H1 (cell line): Measurements from ENCODE around the gene NMRK1. TPM values are rescaled to one million over a fixed set of nuclear protein-coding genes. Genes with fewer than 3 reads are reported as not detected.

Experiments
- CTCF ChIA-PET: fragments of 300-600 bp; sonication (Branson Sonifier 250); formaldehyde crosslinking; loops from one replicate; lab custom pipeline; 2021; ENCODE audit not compliant: partially characterized antibody; lab: Charles Lee
- POLR2A ChIA-PET: fragments of 300-600 bp; sonication (Branson Sonifier 250); formaldehyde crosslinking; loops from one replicate; lab custom pipeline; 2021; ENCODE audit warnings: inconsistent platforms; ENCODE audit not compliant: partially characterized antibody; lab: Charles Lee
- DNase-seq, 2 experiments: peaks; one replicate each; pipeline versions ENCODE4 v3.0.0 to v3.0.0-alpha.2; 2010 to 2022; ENCODE audit warnings: low spot score in 2 of 2, low read depth in 1 of 2, mixed read lengths in 1 of 2
- FAIRE-seq: peaks from 2 replicates; lab custom pipeline; 2011; peaks lifted over from hg19 to GRCh38; lab: Jason Lieb, UNC
- H2AFZ ChIP-seq: 2 replicates; pipeline ENCODE4 v1.8.1; 2012; ENCODE audit warnings: low read length, inconsistent platforms
- H2AK5ac ChIP-seq: 2 replicates; pipeline ENCODE4 v1.6.1; 2013; ENCODE audit warnings: low read depth, low read length
- H2BK120ac ChIP-seq: replicated peaks from 2 replicates; pipeline ENCODE3; 2013; ENCODE audit warnings: low read depth, low read length, inconsistent platforms
- H2BK12ac ChIP-seq: 2 replicates; pipeline ENCODE4 v1.6.1; 2013; ENCODE audit warnings: low read depth, low read length
- H2BK15ac ChIP-seq: 2 replicates; pipeline ENCODE4 v1.6.1; 2013; ENCODE audit warnings: low read length
- H2BK20ac ChIP-seq: 2 replicates; pipeline ENCODE4 v1.6.1; 2013; ENCODE audit warnings: low read length
- H2BK5ac ChIP-seq: 2 replicates; pipeline ENCODE4 v1.6.1; 2013; ENCODE audit warnings: low read depth, low read length
- H3K14ac ChIP-seq: 2 replicates; pipeline ENCODE4 v1.6.1; 2013; ENCODE audit warnings: inconsistent platforms; ENCODE audit not compliant: insufficient read length
- H3K18ac ChIP-seq: 2 replicates; pipeline ENCODE4 v1.6.1; 2013; ENCODE audit warnings: low read length; ENCODE audit errors: extremely low read depth
- H3K23ac ChIP-seq: 2 replicates; pipeline ENCODE4 v1.6.1; 2013; ENCODE audit warnings: inconsistent platforms; ENCODE audit not compliant: insufficient read length
- H3K23me2 ChIP-seq: 2 replicates; pipeline ENCODE4 v1.6.1; 2013; ENCODE audit warnings: low read depth, low read length
- H3K27ac ChIP-seq: 2 replicates; pipeline ENCODE4 v1.6.1; 2011; ENCODE audit warnings: low read depth, low read length, inconsistent platforms
- H3K27me3 ChIP-seq, 4 experiments: replicated peaks in 1 of 4; 1 replicate in 1 of 4; 2 replicates in 3 of 4; pipeline versions ENCODE4 v1.6.1 to v1.8.1; 2011 to 2013; ENCODE audit warnings: low read length in 3 of 4, mild to moderate bottlenecking in 3 of 4, inconsistent platforms in 2 of 4, mixed read lengths in 2 of 4, moderate library complexity in 1 of 4; ENCODE audit not compliant: control insufficient read depth in 3 of 4, insufficient read depth in 3 of 4; ENCODE audit errors: extremely low read depth in 1 of 4
- H3K36me3 ChIP-seq, 4 experiments: 2 replicates each; pipeline versions ENCODE4 v1.6.1 to v1.8.1; 2011 to 2013; ENCODE audit warnings: mild to moderate bottlenecking in 4 of 4, low read length in 3 of 4, moderate library complexity in 2 of 4, control low read depth in 1 of 4, inconsistent platforms in 1 of 4; ENCODE audit not compliant: insufficient read depth in 4 of 4, control insufficient read depth in 2 of 4
- H3K4ac ChIP-seq: replicated peaks from 2 replicates; pipeline ENCODE3; 2013; ENCODE audit warnings: low read length, low read depth, mixed read lengths, inconsistent platforms; ENCODE audit not compliant: insufficient read length
- H3K4me1 ChIP-seq, 4 experiments: replicated peaks in 1 of 4; 1 replicate in 1 of 4; 2 replicates in 3 of 4; pipeline versions ENCODE4 v1.6.1 to v1.8.1; 2011 to 2013; ENCODE audit warnings: low read length in 3 of 4, inconsistent platforms in 2 of 4, mixed read lengths in 1 of 4; ENCODE audit not compliant: insufficient read depth in 4 of 4, control insufficient read depth in 3 of 4
- H3K4me2 ChIP-seq, 2 experiments: 2 replicates each; pipeline versions ENCODE4 v1.6.1 to v1.8.1; 2011 to 2013; ENCODE audit warnings: low read depth in 2 of 2, low read length in 2 of 2, control low read depth in 1 of 2, inconsistent platforms in 1 of 2, mild to moderate bottlenecking in 1 of 2; ENCODE audit not compliant: insufficient read depth in 1 of 2
- H3K4me3 ChIP-seq, 4 experiments: fragments of 200-600, 300-600 bp in 1 of 4; sonication (generic), shearing (Covaris generic), sonication (Bioruptor Twin) in 1 of 4; 2 replicates each; pipeline versions ENCODE4 v1.5.1 to v1.8.1; 2011 to 2016; ENCODE audit warnings: low read length in 4 of 4, low read depth in 3 of 4, control low read depth in 2 of 4, inconsistent platforms in 2 of 4, mild to moderate bottlenecking in 2 of 4, mixed read lengths in 1 of 4, moderate library complexity in 1 of 4; ENCODE audit not compliant: insufficient read depth in 2 of 4; ENCODE audit errors: extremely low read depth in 1 of 4
- H3K56ac ChIP-seq: replicated peaks from 2 replicates; pipeline ENCODE3; 2013; ENCODE audit warnings: low read depth, mild to moderate bottlenecking, mixed read lengths, low read length, inconsistent platforms; ENCODE audit not compliant: insufficient read length
- H3K79me1 ChIP-seq: 2 replicates; pipeline ENCODE4 v1.6.1; 2013; ENCODE audit warnings: low read depth, low read length, control low read depth
- H3K79me2 ChIP-seq, 2 experiments: 2 replicates each; pipeline versions ENCODE4 v1.6.1 to v1.8.1; 2012 to 2013; ENCODE audit warnings: low read length in 2 of 2, mild to moderate bottlenecking in 2 of 2, inconsistent platforms in 1 of 2; ENCODE audit not compliant: insufficient read depth in 2 of 2, control insufficient read depth in 1 of 2
- H3K9ac ChIP-seq, 4 experiments: replicated peaks in 1 of 4; 1 replicate in 1 of 4; 2 replicates in 3 of 4; pipeline versions ENCODE4 v1.6.1 to v1.8.1; 2011 to 2013; ENCODE audit warnings: low read depth in 3 of 4, low read length in 3 of 4, control low read depth in 2 of 4, mild to moderate bottlenecking in 2 of 4, moderate library complexity in 2 of 4, inconsistent platforms in 1 of 4; ENCODE audit errors: extremely low read depth in 1 of 4
- H3K9me3 ChIP-seq, 2 experiments: 2 replicates each; pipeline versions ENCODE4 v1.6.1 to v1.8.1; 2012 to 2013; ENCODE audit warnings: mild to moderate bottlenecking in 2 of 2, moderate library complexity in 2 of 2, control low read depth in 1 of 2, inconsistent platforms in 1 of 2, low read depth in 1 of 2, low read length in 1 of 2, mixed read lengths in 1 of 2; ENCODE audit not compliant: insufficient read depth in 2 of 2
- H4K20me1 ChIP-seq, 2 experiments: replicated peaks in 1 of 2; 2 replicates each; pipeline versions ENCODE3 to v1.8.1; 2011 to 2013; ENCODE audit warnings: inconsistent platforms in 2 of 2, low read length in 2 of 2, mild to moderate bottlenecking in 1 of 2; ENCODE audit not compliant: insufficient read depth in 2 of 2, control insufficient read depth in 1 of 2
- H4K5ac ChIP-seq: 2 replicates; pipeline ENCODE4 v1.6.1; 2013; ENCODE audit warnings: low read length, low read depth, mixed read lengths, inconsistent platforms; ENCODE audit not compliant: insufficient read length
- H4K8ac ChIP-seq: 2 replicates; pipeline ENCODE4 v1.8.0; 2013; ENCODE audit warnings: mild to moderate bottlenecking, moderate library complexity, low read length, inconsistent platforms; ENCODE audit not compliant: insufficient read depth; ENCODE audit errors: extremely low read depth
- H4K91ac ChIP-seq: replicated peaks from 2 replicates; pipeline ENCODE3; 2013; ENCODE audit warnings: low read length, mixed read lengths, inconsistent platforms; ENCODE audit not compliant: insufficient read length
- BRCA1 ChIP-seq: IDR thresholded peaks from 2 replicates; pipeline ENCODE4 v1.6.1; 2012; ENCODE audit warnings: low read depth, low read length, improper control_type of control experiment
- CEBPB ChIP-seq: IDR thresholded peaks from 2 replicates; pipeline ENCODE4 v1.6.1; 2012; ENCODE audit warnings: low read depth, low read length
- CREB1 ChIP-seq: IDR thresholded peaks from 2 replicates; pipeline ENCODE4 v1.6.1; 2012; ENCODE audit warnings: inconsistent platforms
- JUND ChIP-seq: IDR thresholded peaks from 2 replicates; pipeline ENCODE4 v1.6.1; 2011; ENCODE audit warnings: mild to moderate bottlenecking, improper control_type of control experiment, low read length
- NANOG ChIP-seq: IDR thresholded peaks from 2 replicates; pipeline ENCODE4 v1.6.1; 2011; ENCODE audit warnings: low read length, low read depth, mild to moderate bottlenecking, inconsistent platforms; ENCODE audit not compliant: insufficient read depth, poor library complexity, severe bottlenecking
- POLR2A ChIP-seq, 2 experiments: IDR thresholded peaks; 1 replicate in 1 of 2; 2 replicates in 1 of 2; pipeline ENCODE4 v1.6.1; 2011; ENCODE audit warnings: low read depth in 2 of 2, low read length in 2 of 2, mild to moderate bottlenecking in 2 of 2; ENCODE audit errors: control extremely low read depth in 1 of 2
- POLR2AphosphoS5 ChIP-seq: IDR thresholded peaks from 2 replicates; pipeline ENCODE4 v1.6.1; 2011; ENCODE audit warnings: low read depth, low read length
- SIX5 ChIP-seq: IDR thresholded peaks from 2 replicates; pipeline ENCODE4 v1.6.1; 2011; ENCODE audit warnings: mild to moderate bottlenecking, low read depth, low read length
- SP1 ChIP-seq: IDR thresholded peaks from 2 replicates; pipeline ENCODE4 v1.6.1; 2011; ENCODE audit warnings: low read depth, low read length
- TBP ChIP-seq: IDR thresholded peaks from 2 replicates; pipeline ENCODE4 v1.6.1; 2011; ENCODE audit warnings: low read depth, low read length, improper control_type of control experiment
- WGBS, 2 experiments: shearing (Covaris generic) in 1 of 2; methylation state at CpG; one replicate each; pipeline versions ENCODE4 v1.1.6 to v1.1.7; 2013 to 2015; ENCODE audit warnings: low lambda C conversion rate in 2 of 2, mixed read lengths in 2 of 2, inconsistent platforms in 1 of 2, low coverage in 1 of 2, missing lambda C conversion rate in 1 of 2; ENCODE audit not compliant: insufficient replicate concordance in 2 of 2, insufficient coverage in 1 of 2, insufficient read length in 1 of 2; ENCODE audit errors: extremely low coverage in 1 of 2, missing lambda C conversion rate in 1 of 2; 5-methylcytosine and 5-hydroxymethylcytosine counted together
- polyA plus RNA-seq, 7 experiments: library from polyadenylated mRNA; depleted of rRNA in 3 of 7; stranded (reverse) in 5 of 7; unstranded in 2 of 7; fragments of >200 nt in 5 of 7; fragments of 200-250 nt in 2 of 7; gene quantifications; 1 replicate in 5 of 7; 2 replicates in 1 of 7; 4 replicates in 1 of 7; pipeline versions ENCODE4 v1.2.1 to v1.2.3, GENCODE V29; 2011 to 2013; ENCODE audit warnings: missing spikeins in 2 of 7, mixed read lengths in 2 of 7
- total RNA-seq: library from RNA; stranded (reverse); fragmentation: NEBNext Ultra II Directional; extraction: Animal tissue kit (Norgen Biotek cat#: 25700); gene quantifications from 2 replicates; pipeline ENCODE4 v1.2.1, GENCODE V29; 2021
- TF ChIP-seq, protein P1 (sequence below): IDR thresholded peaks from 2 replicates; pipeline ENCODE4 v1.6.1; 2011; ENCODE audit warnings: low read depth, mild to moderate bottlenecking, low read length; ENCODE audit not compliant: insufficient read depth
- TF ChIP-seq, protein P2 (sequence below): IDR thresholded peaks from 2 replicates; pipeline ENCODE4 v1.6.1; 2011; ENCODE audit warnings: low read length, improper control_type of control experiment

NMRK1 gene
- total and polyA plus RNA-seq, 2 of the 8 experiments (the other 6 are each of a cell fraction or from before 2014, with no cell fraction given) = 5.8 to 8.1 TPM

DNA sequence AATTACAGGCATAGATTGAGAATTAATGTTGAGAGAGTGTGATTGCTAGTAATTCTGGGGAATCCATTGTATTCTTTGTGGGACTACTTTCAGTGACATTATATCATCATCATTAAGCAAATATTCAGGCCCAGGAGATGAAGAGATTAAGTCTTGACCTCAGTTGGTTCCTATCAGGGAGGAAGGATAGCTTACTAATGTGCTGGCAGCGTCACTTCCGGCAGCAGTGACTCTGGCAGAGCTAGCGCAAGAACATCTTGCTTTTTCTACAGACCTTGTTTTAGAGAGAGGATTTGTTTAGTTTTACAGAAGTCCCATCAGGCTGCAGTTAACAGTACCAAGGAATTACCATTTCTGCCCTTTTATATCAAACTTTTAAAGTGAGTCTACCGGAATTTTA, 20.6 kb upstream of the NMRK1 start:
- Histone ChIP-seq H2BK120ac (no peak overlapping the region), H3K36me3 (no peaks in the 10 kb centered on the region), H3K79me1 (no peaks in the 10 kb centered on the region; the same call in 1 of the 2 replicates), H3K4me2 (no peak overlapping the region), H4K5ac (no peak overlapping the region), H2BK15ac (no peak overlapping the region), H4K8ac (no peak overlapping the region), H3K56ac (no peak overlapping the region), H3K79me2 (no peaks in the 10 kb centered on the region), H4K20me1 (no peaks in the 10 kb centered on the region), H3K4ac (no peak overlapping the region), H2BK12ac (no peak overlapping the region), H3K4me1 (no peaks in the 10 kb centered on the region; a peak in 1 of 7 replicates), H3K18ac (no peak overlapping the region), H3K27ac (no peak overlapping the region), H3K9ac (no peak overlapping the region), H3K23ac (no peak overlapping the region), H2AK5ac (no peak overlapping the region), H3K23me2 (peaks cover 1% of the 10 kb centered on the region; the same call in 1 of the 2 replicates), H4K91ac (no peak overlapping the region), H3K4me3 (no peak overlapping the region), H3K14ac (no peak overlapping the region), H2AFZ (no peak overlapping the region), H2BK5ac (no peak overlapping the region), H2BK20ac (no peak overlapping the region), H3K27me3 (no peaks in the 10 kb centered on the region), H3K9me3 (no peaks in the 10 kb centered on the region)
- DNase-seq (no peak), FAIRE-seq (no peak)
- TF ChIP-seq CREB1 = no peak
- TF ChIP-seq BRCA1 = no peak
- no peak for TF ChIP-seq JUND
- TF ChIP-seq CEBPB = no peak
- TF ChIP-seq POLR2AphosphoS5 = no peak
- TF ChIP-seq, protein P1, sequence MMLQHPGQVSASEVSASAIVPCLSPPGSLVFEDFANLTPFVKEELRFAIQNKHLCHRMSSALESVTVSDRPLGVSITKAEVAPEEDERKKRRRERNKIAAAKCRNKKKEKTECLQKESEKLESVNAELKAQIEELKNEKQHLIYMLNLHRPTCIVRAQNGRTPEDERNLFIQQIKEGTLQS = no peak
- no peak for TF ChIP-seq TBP
- TF ChIP-seq, protein P2, sequence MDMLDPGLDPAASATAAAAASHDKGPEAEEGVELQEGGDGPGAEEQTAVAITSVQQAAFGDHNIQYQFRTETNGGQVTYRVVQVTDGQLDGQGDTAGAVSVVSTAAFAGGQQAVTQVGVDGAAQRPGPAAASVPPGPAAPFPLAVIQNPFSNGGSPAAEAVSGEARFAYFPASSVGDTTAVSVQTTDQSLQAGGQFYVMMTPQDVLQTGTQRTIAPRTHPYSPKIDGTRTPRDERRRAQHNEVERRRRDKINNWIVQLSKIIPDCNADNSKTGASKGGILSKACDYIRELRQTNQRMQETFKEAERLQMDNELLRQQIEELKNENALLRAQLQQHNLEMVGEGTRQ = no peak
- no peak for TF ChIP-seq SP1
- TF ChIP-seq POLR2A (IDR thresholded peaks at IDR 0.05; ENCODE audit: control extremely low read depth in 1 of 2, low read depth in 2 of 2, low read length in 2 of 2) = no peak
- TF ChIP-seq NANOG = no peak
- no peak for TF ChIP-seq SIX5
- ChIA-PET POLR2A (no interaction called here), CTCF (no interaction called here)
- 79% methylated on average over 4 of the region's 4 CpGs; no CpG with 5 or more reads in 1 of the 2 experiments for WGBS, 2 experiments
